CD4-positive, alpha-beta T cell treated with Interleukin-12 subunit alpha and Interleukin-12 subunit beta, for 1 hour (primary cell): ENCODE measurements around the gene SCUBE1.
"Not testable (repeated sequence)": the region's sequence is repeated elsewhere in the genome, so short reads cannot be mapped to it uniquely, and the experiment has no call there.

ENCODE experiments used
- DNase-seq: peaks from one replicate; pipeline ENCODE4 v3.0.0-alpha.2; 2020

The SCUBE1 gene

DNA sequence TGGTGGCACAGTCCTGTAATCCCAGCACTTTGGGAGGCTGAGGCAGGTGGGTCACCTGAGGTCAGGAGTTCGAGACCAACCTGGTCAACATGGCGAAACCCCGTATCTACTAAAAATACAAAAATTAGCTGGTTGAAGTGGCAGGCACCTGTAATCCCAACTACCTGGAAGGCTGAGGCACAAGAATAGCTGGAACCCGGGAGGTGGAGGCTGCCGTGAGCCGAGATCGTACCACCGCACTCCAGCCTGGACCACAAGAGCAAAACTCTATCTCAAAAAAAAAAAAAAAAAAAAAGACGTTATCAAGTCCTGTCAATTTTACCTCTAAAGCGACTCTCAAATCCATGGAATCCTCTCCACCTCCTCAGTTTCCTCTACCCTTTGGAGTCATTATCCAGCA lies 12.5 kb upstream of the SCUBE1 start:
- not testable (repeated sequence) for DNase-seq

DNA sequence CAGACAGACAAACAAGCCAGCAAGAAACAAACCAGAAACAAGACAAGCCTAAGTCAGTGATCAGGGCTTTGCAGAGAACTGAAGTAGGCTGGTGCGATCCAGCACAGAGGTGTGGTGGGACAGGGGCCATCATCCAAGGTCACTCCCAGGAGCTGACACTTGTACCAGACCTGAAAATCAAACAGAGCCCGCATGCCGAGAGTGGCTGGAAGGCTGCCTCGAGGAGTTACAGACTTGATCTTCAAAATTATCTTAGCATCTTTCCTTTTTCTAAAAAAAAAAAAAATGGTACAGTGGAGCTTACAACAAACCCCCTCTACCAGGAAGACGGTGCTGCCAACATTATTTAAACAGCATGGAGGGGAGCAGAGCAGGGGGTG lies 8.8 kb upstream of the SCUBE1 start:
- DNase-seq, result no peak

DNA sequence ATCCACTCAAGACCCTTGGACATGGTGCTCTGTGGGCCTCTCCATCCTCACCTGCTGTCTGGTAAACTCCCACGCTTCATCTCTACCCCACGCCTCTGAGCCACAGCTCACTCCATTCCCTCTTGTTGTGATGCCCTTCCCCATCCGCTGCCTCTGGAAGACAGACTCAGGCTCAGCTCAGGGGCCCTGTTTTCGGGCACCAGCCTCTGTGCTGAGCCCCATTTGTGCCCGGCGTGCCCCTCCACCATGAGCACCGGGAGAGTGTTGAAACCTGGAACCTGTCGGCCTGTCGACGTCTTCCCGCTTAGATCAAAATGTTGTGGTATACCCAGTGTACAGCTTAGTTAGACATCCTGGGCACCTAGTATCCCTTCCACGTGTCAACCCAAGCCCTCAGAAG lies 6.5 kb upstream of the SCUBE1 start:
- no peak for DNase-seq

DNA sequence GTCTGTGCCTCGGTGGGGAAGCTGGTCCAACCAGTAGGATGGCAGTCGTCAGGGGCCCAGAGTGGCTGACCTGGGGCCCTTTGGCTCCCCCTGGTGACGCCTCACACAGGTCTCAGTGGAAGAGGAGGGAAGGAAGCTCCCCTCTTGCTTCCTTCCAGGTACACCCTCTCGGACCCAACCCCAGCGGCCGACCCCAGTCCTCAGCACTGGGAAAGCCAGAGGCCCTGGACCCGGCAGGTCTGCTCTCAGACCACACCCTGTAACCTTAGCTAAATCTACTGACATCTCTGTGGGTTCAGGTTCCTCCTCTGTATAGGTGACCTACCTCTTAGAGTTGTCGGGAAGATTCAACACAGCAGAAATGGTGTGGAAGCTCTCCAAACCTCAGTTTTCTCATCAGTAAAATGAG lies 3.4 kb upstream of the SCUBE1 start:
- DNase-seq, result peak; percentile 66

DNA sequence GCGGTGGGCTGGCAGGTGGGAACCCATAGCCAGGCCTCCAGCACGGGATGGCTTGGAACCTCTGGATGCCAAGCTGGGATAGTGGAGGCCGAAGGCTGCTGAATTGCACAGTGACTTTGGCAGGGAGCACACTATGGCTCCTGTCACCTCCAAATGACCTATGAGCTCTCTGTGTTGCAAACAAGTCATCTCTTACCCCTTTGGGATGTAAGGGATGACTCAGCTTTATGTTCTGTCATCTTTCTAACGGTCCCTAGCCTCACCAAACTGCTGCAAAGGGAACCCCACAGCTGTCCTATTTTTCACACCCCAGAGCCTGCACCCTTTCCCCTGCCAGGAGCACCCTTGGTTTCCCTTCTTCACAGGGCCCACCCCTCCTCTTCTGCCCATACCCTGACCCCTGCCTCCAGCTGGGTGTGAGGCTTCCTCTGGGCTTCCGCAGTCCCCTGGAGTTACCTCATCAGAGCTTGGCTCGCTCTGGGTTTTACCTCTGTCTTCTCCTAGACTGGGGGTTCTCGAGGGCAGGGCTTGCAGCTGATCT lies 2.7 kb upstream of the SCUBE1 start:
- no peak for DNase-seq

DNA sequence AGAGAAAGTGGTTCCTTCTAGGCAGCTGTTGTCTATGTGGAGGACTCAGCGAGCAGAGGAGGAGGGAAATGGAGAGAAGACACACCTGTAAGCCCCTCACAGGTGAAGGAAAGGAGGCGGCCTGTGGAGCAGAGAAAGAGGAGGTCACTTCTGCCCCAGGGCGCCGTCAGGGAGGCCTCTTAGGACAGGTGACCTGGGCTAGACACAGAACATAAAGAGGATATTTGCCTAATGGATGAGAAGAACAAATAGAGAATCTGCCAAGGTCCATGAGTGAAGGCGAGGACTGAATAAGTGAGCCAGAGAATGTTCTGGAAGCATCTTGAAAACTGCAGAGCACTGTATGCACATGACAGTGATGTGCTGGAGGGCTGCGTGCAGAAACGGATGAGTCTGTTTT lies 2.2 kb upstream of the SCUBE1 start:
- DNase-seq, result no peak

DNA sequence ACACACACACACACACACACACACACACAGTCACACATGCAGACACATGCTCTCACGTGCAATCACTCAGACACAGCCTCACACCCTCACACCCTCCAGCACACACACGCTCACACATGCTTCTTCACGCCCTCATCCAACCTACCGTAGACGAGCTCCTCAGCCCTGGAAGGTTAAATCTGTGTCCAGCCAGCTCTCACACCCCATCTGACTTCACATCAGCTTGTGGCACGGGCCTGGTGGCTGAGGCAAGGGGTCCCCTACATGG lies 1.3 kb upstream of the SCUBE1 start:
- DNase-seq, result no peak

DNA sequence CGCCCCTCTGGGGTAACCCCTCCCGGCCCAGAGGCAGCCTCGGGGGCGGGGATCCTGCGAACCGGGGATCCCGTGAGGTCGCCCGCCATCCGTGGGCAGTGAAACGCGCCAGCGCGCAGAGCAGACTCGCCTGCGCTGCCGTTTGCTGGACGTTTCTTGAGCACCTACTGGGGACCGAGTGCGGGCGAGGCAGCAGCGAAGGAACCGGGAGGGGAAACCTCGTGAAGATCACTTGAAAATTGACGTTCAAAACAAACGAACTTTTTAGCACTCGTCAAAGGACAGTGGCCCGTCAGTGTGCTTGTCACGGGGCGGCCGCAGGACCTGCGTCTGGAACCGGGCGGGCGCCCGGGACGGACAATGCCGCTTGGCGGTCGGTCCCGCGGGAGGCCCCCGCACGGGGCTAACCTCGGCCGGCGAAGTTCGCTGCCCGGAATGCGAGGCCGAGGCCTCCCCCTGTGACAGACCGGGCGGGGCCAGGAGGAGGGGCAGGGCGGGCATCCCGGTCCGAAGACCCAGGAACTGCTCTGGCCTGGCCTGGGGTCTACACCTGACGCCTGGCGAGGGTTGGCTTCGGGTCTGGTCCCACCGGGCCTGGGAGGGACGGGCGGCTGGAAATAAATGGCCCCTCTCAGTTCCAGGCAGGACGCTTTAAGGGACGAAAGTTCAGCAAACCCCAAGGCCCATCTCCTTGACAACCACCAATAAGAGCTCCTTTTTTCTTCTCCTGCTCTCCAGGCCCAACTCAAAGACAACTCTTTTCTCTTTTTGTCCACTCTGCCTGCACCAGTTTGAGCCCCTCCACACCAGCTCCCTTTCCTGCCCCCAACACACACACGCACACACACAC lies 723 bp upstream of the SCUBE1 start:
- no peak for DNase-seq

DNA sequence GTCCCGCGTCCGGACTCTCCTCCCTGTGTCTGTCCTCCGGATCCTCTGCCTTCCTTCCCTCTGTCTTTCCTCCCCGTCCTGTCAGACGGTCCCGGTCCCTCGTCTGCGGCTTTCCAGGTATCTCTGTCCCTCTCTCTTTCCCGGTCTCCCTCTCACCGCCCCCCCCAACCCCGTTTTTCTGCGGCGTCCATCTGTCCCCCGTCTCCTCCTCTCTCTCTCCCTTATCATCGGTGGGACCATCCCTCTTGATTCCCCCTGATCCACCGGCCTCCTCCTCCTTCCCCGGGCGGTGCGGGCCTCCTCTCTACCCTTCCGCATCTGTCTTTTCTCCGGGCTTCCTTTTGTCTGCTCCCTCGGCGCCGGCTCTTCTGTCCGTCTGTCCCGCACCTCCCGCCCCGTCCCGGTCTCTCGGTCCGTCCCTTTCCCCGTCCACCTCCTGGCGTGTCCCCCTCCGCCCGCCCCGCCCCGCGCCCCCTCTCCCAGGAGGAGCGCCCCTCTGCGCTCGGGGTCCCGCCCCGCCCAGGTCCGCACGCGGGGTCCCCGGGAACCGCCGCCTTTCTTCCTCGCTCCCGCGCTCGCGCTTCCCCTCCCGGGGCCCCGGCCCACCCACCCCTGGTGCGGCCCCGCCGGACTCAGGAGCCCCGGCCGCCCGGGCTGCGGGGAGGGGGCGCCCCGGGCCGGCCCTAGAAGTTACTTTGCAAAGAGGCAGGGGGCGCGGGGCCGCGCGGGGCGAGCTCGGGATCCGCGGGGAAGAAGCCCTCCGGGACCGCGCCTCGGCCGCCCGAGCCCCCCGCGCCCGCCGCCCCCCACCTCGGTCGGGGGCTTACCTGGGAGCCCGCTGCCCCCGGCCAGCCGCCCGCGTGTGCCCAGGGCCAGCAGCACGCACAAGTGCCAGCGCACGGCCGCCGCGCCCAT lies 568 bp downstream of the SCUBE1 start:
- no peak for DNase-seq

DNA sequence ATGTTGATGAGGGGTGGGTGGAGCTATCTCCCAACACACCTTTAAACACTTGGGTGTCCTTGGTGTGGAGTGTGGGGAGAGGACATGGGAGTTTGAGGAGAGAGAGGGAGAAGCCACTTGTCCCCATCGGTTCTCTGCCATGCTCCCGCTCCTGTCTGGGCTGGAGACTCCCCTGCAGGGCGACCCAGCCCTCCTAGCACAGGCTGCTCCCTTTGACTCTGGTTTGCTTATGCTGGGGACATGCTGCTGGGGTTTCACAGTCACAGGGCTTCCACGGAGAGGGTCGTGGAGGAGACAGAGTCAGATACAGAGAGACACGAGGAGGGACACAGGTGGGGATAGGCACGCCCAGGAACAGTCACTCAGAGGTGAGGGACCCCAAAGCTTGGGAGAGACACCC lies 1.6 kb downstream of the SCUBE1 start:
- no peak for DNase-seq

DNA sequence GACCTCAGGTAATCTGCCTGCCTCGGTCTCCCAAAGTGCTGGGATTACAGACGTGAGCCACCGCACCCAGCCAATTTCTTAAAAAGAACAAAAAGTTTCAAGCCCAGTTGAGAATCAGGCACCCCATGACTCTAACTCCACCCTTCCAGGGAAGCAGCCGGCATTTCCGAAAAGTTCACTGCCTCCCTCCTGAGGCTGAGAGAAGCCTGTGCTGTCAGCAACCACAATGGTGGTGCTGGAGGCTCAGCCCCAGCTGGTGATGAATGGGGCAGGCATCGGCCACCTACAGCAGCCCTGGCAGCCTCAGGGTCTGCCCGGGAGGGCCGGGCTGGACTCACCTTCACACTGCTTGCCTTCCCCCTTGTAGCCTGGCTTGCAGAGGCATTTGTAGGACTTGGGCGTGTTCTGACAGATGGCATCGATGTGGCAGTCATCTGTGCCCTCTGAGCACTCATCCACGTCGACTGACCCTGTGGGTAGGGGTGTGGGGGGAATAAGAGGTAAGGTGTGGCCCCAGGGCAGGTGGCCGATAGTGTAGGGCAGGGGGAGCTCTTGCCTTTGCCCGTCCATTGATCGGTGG lies 4.3 kb downstream of the SCUBE1 start:
- DNase-seq, result no peak

DNA sequence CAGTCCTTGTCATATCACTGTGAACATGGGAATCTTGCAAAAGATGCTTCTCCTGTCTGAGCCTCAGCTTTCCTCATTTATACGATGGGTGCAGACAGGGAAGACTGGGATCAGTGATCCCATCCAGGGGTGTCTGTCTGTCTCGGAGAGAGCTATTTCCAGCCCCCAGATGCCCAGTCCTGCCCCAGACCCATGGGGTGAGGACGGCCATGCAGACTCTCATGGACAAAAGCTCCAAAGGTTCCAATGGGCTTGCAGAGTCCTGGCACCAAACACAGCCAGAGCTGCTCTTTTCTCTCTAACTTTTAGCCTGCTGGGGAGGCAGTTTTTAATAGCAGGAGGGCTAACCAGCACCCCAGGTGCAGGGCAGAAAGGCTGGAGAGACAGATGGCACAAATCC lies 5.2 kb downstream of the SCUBE1 start:
- no peak for DNase-seq

DNA sequence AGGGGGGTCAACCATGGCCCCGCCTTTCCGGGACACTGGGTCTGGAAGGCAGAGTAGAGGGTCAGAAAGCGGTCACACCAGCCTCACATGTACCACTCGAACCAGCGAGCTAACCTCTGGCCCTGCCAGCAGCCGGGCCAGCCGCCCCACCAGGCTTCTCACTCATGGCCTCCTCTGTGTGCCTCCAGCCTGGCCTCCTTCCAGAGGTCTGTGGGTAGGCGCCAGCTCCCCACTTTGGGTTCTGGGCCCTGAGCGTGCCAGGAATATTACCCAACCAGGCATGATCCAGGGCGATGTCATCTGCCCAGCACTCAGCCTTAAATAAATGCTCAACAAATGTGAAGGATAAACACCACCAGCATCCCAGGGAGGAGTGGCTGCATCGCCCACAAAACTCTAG lies 5.8 kb downstream of the SCUBE1 start:
- no peak for DNase-seq

DNA sequence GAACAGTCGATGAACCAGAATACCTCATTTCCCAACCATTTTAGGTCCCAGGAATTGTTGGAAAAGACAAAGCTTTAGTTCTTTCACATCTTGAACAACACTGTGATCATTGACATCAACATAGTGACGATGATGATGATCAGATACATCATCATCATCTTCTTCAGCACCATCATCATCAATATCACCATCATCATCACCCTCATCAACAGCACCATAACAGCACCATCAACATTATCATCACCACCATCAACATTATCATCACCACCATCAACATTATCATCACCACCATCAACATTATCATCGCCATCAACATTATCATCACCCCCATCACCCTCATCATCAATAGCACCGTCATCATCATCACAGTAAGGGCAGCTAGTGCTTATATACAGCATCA lies 8.8 kb downstream of the SCUBE1 start:
- no peak for DNase-seq

DNA sequence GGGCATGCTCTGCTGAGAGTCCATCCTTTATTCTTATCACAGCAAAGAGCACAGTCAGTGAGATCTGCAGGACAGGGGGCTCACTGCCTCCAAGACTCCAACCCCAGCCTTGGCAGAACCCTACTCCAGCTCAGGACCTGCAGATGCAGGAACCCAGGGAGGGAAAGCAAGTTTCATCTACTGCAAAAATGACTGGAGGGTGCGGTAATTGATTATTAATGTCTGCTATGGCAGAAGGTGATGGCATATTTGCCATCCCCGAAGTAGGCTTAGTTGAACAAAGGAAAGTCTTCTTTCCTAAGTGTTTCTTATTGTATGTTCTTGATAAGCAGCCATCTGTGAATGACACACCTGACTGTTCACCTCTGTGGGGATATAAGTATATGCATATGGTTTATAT lies 9.2 kb downstream of the SCUBE1 start:
- no peak for DNase-seq

DNA sequence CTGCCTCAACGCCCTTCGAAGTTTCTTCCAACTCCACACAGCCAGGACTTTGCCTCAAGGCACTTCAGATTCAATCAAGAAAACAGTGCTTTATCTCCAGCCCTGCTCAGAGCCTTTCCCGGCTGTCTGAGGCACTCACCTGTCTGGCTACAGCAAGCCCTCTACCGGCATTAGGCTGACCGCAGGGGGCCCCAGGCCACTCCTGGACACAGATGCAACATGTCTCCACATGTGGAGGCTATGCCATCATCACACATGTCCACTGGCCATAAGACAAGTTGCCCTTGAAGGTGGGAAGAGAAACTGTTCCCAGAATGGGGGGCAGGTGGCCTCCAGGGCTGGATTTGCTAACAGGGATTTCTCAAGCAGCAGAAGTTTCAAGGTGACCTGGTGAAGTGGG lies 10.0 kb downstream of the SCUBE1 start:
- no peak for DNase-seq

DNA sequence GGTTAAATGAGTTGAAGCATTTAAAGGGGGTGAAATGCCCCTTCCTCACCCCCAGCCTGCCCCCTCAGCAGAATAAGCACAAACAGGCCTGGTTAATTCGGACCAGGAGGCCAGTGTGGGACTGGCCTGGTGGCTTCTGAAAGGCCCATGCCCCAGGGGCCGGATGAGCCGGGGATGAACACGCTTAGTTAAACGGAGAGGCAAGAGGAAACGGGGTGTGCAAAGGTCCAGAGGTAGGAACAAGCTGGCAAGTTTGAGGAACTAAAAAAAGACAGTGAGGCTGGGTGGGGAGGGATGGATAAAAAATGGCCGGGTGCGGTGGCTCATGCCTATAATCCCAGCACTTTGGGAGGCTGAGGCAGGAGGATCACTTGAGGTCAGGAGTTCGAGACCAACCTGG lies 11.5 kb downstream of the SCUBE1 start:
- no peak for DNase-seq

DNA sequence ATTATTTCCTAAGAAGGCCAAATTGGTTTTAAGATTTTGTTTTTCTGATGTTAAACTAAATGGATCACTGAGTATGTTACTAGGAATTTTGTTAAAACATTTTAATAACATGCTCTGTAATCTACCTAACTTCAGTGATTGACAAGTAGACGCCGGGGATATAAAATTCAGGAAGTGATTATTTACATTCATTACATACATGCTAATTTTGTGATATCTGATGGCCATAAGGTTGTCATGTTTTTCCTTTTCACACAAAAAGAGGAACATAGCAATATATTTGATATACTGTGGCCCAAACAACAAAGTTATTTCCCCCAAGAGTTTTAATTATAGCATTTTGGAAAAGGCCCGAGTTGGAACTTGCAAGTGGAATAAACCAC lies 12.1 kb downstream of the SCUBE1 start:
- DNase-seq, result no peak

DNA sequence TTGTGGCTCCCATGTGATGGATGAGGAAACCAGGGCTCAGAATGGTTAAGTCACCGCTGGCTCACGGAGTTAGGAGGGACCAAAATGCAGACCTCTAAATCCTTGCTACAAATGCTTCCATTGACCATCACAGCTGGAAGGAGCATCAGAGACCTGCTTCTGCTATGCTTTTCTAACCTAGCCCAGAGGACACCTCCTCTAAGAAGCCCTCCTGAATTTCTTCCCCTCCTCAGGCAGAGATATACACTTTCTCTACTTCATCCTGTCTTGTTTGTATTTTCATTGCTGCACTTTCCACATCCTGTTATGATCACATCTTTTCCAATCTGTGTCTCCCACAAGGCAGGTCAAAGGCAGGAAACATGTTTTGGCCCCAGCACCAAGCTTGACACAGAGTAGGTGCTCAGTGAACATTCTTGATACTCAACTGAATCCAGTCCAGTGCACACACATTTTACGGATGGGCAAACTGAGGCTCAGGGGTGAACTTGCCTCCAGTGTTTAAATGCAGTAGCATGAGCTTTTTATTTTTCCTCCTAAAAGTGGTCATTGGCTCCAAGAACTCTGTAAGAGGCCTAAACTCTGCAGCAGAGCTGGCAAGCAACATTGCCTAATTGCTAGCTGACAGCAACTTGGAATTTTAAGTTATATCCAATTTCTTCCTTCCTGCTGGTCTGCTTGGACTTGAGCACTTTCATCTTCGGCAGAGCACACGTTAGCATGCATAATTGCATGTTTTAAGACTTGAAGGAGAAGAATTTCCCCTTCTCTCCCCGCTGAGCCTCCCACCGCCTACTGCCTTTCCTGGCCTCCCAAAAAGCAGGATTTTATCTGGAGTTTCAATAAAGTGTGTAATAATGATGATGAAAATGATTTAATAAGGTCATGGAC lies 12.7 kb downstream of the SCUBE1 start:
- no peak for DNase-seq

DNA sequence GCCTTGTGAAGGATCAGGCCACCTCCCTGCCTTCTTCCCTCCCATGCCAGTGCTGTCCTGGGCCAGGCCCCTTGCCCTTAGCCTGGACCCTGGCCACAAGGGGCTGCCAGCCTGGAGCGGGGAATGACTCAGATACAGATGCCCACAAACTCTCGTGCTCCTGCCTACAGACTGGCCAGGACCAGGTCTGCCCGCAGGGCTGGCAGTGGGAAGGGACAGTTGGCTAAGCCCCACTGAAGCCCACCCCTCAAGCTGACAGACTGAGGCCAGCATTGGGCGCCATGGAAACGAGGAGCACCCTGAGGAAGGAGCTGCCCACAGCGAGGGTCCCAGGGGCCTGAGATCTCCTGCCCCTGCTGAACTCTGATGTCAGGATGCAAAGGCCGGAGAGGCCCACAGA lies 14.1 kb downstream of the SCUBE1 start:
- no peak for DNase-seq

DNA sequence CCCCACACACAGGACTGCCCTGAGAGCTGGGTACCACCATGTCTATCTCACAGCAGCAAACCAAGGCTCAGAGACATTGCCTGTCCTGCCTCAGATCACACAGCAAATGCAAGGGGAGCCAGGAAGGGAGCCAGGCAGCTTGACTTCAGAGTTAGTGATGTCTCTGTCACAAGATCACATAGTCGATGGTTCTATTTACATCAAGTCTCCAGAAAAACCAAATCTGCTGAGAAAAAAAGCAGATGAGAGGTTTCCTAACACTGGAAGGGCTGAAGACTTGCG lies 16.1 kb downstream of the SCUBE1 start:
- no peak for DNase-seq

DNA sequence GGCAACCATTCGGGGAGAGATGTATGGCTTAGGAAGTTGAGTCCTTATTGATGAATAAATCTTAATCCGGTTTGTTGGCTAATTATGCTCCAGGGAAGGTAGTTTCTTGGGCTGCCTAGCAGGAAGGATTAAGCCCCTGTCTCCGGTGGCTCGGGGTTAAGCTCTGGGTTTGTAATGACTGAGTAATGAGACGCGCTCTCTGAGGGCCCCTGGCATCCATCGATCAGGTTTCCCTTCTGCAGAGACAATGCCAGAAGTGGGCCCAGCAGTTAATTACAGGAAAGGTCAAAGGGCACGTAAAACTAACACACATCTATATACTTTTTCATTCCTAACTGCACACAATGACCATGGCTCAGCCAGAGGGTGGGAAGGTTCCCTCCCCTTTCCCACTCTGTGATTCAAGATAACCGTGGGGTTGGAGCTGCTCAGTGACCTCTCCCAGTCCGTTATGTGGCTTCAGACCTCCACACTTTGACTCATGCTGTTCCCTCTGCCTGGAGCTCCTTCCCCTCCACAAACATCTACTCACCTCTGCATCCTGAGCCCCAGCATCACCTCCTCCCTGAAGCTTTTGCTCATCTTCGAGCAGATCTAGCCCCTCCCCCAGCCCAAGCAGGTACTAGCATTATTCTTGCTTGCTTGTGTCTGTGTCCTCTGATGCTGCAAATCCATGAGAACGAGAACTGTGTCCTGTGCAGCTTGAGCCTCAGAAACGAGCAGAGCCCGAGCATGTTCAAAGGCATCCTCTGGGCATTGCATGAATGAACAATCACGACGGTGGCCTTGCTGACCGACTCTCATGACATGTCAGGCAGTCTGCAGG lies 16.6 kb downstream of the SCUBE1 start:
- DNase-seq, result no peak
